HEK293T (cell line): ENCODE measurements around the gene OSGEPL1.

Experiments
- CTCF ChIA-PET: fragments of 350-600 bp; formaldehyde crosslinking; extraction: SDS; loops from one replicate; lab custom pipeline; 2021; ENCODE audit warnings: antibody characterized with exemption, inconsistent platforms; lab: Yijun Ruan, JAX
- POLR2A ChIA-PET: fragments of 350-600 bp; formaldehyde crosslinking; extraction: SDS; loops from one replicate; lab custom pipeline; 2020; ENCODE audit warnings: antibody characterized with exemption, inconsistent platforms; lab: Yijun Ruan, JAX
- DNase-seq: peaks from one replicate; pipeline ENCODE4 v3.0.0; 2012; ENCODE audit warnings: mixed read lengths; ENCODE audit errors: extremely low spot score
- ARNT ChIP-seq: fragments of 450-650 bp; IDR thresholded peaks from 2 replicates; pipeline ENCODE4 v1.6.1; 2017; ENCODE audit warnings: mild to moderate bottlenecking
- BHLHE40 ChIP-seq: fragments of 450-650 bp; IDR thresholded peaks from 2 replicates; pipeline ENCODE4 v1.6.1; 2016; ENCODE audit warnings: mild to moderate bottlenecking, moderate library complexity, borderline replicate concordance
- CTBP1 ChIP-seq: fragments of 450-650 bp; IDR thresholded peaks from 2 replicates; pipeline ENCODE4 v1.6.1; 2016; ENCODE audit warnings: borderline replicate concordance
- ELF4 ChIP-seq: fragments of 450-650 bp; IDR thresholded peaks from 2 replicates; pipeline ENCODE4 v1.6.1; 2017; ENCODE audit warnings: antibody characterized with exemption
- FOXA1 ChIP-seq: fragments of 450-650 bp; IDR thresholded peaks from 2 replicates; pipeline ENCODE4 v1.6.1; 2016; ENCODE audit warnings: mild to moderate bottlenecking
- FOXK2 ChIP-seq: fragments of 450-650 bp; IDR thresholded peaks from 2 replicates; pipeline ENCODE4 v1.6.1; 2016; ENCODE audit warnings: mild to moderate bottlenecking
- FOXM1 ChIP-seq: fragments of 450-650 bp; IDR thresholded peaks from 2 replicates; pipeline ENCODE4 v1.6.1; 2017; ENCODE audit warnings: mild to moderate bottlenecking, borderline replicate concordance
- HDGF ChIP-seq: fragments of 450-650 bp; IDR thresholded peaks from 2 replicates; pipeline ENCODE4 v1.6.1; 2017; ENCODE audit warnings: antibody characterized with exemption, borderline replicate concordance
- L3MBTL2 ChIP-seq: fragments of 450-650 bp; conservative IDR thresholded peaks from 2 replicates; pipeline ENCODE4 v1.6.1; 2016; ENCODE audit warnings: mild to moderate bottlenecking
- LEF1 ChIP-seq: fragments of 450-650 bp; IDR thresholded peaks from 2 replicates; pipeline ENCODE4 v1.6.1; 2017; ENCODE audit warnings: mild to moderate bottlenecking, borderline replicate concordance
- NFRKB ChIP-seq: fragments of 450-650 bp; IDR thresholded peaks from 2 replicates; pipeline ENCODE4 v1.6.1; 2016; ENCODE audit warnings: mild to moderate bottlenecking, moderate library complexity
- PKNOX1 ChIP-seq: fragments of 450-650 bp; IDR thresholded peaks from 2 replicates; pipeline ENCODE4 v1.6.1; 2016
- SP1 ChIP-seq: fragments of 450-650 bp; IDR thresholded peaks from 2 replicates; pipeline ENCODE4 v1.6.1; 2017
- SUZ12 ChIP-seq: fragments of 450-650 bp; IDR thresholded peaks from 2 replicates; pipeline ENCODE4 v1.6.1; 2016; ENCODE audit warnings: mild to moderate bottlenecking
- TARDBP ChIP-seq: fragments of 450-650 bp; IDR thresholded peaks from 2 replicates; pipeline ENCODE4 v1.6.1; 2016
- ZNF384 ChIP-seq: fragments of 450-650 bp; IDR thresholded peaks from 2 replicates; pipeline ENCODE4 v1.6.1; 2016

Gene OSGEPL1, protein sequence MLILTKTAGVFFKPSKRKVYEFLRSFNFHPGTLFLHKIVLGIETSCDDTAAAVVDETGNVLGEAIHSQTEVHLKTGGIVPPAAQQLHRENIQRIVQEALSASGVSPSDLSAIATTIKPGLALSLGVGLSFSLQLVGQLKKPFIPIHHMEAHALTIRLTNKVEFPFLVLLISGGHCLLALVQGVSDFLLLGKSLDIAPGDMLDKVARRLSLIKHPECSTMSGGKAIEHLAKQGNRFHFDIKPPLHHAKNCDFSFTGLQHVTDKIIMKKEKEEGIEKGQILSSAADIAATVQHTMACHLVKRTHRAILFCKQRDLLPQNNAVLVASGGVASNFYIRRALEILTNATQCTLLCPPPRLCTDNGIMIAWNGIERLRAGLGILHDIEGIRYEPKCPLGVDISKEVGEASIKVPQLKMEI

DNA sequence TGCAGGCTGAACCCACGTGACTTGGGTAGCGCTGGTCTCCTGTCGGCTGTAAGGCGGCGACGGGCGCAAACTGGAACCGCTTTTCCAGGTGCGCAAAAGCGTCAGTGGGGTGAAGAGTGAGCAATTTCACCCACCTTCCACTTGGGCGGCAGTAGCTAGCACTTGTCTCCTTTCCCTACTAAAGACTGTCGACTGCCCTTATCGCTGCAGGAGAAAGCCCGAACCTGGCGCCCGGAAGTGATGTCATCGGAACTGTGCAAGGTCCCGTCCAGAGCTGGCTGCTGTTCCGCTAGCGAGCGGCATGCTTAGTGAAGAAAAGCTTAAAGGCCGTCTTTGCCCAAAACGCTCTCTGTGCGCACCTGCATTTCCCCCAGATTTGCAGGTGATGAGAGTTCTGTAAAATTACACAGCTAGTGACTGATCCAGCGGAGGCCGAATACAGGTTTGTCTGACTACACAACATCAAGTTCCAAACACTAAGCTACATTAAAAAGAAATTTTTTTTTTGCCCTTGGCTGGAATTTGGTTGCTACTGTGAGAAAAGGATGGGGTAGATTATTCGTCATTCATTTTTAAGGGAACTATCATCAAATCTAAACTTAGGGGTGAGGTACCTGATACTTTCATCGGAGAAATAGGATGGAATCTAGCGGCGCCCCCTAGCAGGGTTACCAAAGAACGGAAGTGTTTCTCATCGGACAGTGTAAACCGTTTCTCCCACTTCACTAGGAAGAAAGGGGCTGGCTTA, at the start of gene OSGEPL1:
TSS of gene OSGEPL1 (minus strand) at position 242 of the 748 bp plus-strand sequence. CDS start 1,152 bp downstream, outside the sequence.
- ChIA-PET POLR2A (interaction anchor here (0.7 to 2.8 kb wide), 18 partner anchors 9 to 557 kb away, joined by 3 to 14 read pairs (median 4); partner anchors contain the start of genes ASNSD1, HIBCH, ORMDL1 and PMS1), CTCF (interaction anchor here (0.6 to 1.2 kb wide), 7 partner anchors 11 to 67 kb away, joined by 3 to 7 read pairs (median 3); partner anchors contain the start of genes ORMDL1 and PMS1)
- no peak for TF ChIP-seq ARNT
- no peak for TF ChIP-seq LEF1
- TF ChIP-seq L3MBTL2, result peak; percentile 88
- TF ChIP-seq CTBP1, result peak; percentile 18; the same call in 1 of the 2 replicates
- no peak for TF ChIP-seq PKNOX1
- no peak for TF ChIP-seq ELF4
- DNase-seq, result peak; percentile 86

DNA sequence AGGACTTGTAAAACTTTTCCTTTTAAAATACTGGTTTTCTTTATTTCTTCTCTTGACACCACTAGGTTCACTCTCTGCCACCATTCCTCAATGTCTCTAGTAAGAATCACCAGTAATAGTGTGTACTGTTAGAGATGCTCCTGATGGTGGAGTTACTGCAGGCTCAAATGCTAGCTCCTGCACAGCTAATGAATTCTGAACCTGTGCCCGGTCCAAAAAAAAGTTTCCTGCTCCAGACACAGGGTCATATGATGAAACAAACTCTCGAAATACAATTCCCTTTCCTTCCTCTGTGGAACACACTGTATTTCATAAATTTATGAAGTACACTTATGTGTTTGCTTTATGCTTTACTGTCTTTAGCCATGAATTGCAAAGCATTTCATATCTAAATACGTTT, 40.8 kb upstream of the OSGEPL1 start:
- TF ChIP-seq CTBP1, result no peak
- TF ChIP-seq FOXA1, result no peak
- TF ChIP-seq BHLHE40, result no peak
- no peak for TF ChIP-seq L3MBTL2
- TF ChIP-seq ARNT, result no peak
- no peak for TF ChIP-seq ZNF384
- TF ChIP-seq PKNOX1, result no peak
- no peak for TF ChIP-seq FOXK2
- no peak for TF ChIP-seq FOXM1
- no peak for TF ChIP-seq TARDBP
- TF ChIP-seq SP1, result no peak
- TF ChIP-seq ELF4, result no peak
- TF ChIP-seq LEF1, result no peak
- TF ChIP-seq SUZ12, result no peak
- TF ChIP-seq NFRKB, result no peak
- TF ChIP-seq HDGF, result no peak
- POLR2A ChIA-PET, result no interaction called here
- CTCF ChIA-PET, result no interaction called here
- DNase-seq, result no peak

GRCh38 chr2:189802396-189802912, 39.9 kb upstream of the OSGEPL1 start:
- DNase-seq, result no peak
- no peak for TF ChIP-seq LEF1
- TF ChIP-seq FOXM1, result no peak
- TF ChIP-seq TARDBP, result no peak
- no peak for TF ChIP-seq FOXA1
- no peak for TF ChIP-seq NFRKB
- TF ChIP-seq FOXK2, result no peak
- no peak for TF ChIP-seq PKNOX1
- TF ChIP-seq L3MBTL2, result no peak
- TF ChIP-seq SUZ12, result no peak
- no peak for TF ChIP-seq ARNT
- no peak for TF ChIP-seq HDGF
- TF ChIP-seq SP1, result no peak
- no peak for TF ChIP-seq CTBP1
- no peak for TF ChIP-seq ELF4
- no peak for TF ChIP-seq BHLHE40
- TF ChIP-seq ZNF384, result no peak
- ChIA-PET CTCF (no interaction called here), POLR2A (interaction anchor here (0.8 kb wide), 1 partner anchor 40 kb away, joined by 3 read pairs; the partner anchor contains the start of gene OSGEPL1)

- no peak for DNase-seq
- TF ChIP-seq PKNOX1, result no peak
- no peak for TF ChIP-seq TARDBP
- TF ChIP-seq SP1, result no peak
- no peak for TF ChIP-seq CTBP1
- TF ChIP-seq FOXM1, result no peak
- TF ChIP-seq L3MBTL2, result no peak
- TF ChIP-seq HDGF, result no peak
- TF ChIP-seq ELF4, result no peak
- TF ChIP-seq LEF1, result no peak
- TF ChIP-seq ZNF384, result no peak
- no peak for TF ChIP-seq ARNT
- TF ChIP-seq NFRKB, result no peak
- TF ChIP-seq FOXK2, result no peak
- no peak for TF ChIP-seq SUZ12
- TF ChIP-seq FOXA1, result no peak
- TF ChIP-seq BHLHE40, result no peak
- CTCF ChIA-PET, result no interaction called here
- POLR2A ChIA-PET, result interaction anchor here (2.0 kb wide), 1 partner anchor 15 kb away, joined by 6 read pairs; the partner anchor contains the start of genes ORMDL1 and PMS1
Measured at GRCh38 chr2:189799531-189799930, 36.9 kb upstream of the OSGEPL1 start.
